ENCODE data around the gene IL21R.

DNA sequence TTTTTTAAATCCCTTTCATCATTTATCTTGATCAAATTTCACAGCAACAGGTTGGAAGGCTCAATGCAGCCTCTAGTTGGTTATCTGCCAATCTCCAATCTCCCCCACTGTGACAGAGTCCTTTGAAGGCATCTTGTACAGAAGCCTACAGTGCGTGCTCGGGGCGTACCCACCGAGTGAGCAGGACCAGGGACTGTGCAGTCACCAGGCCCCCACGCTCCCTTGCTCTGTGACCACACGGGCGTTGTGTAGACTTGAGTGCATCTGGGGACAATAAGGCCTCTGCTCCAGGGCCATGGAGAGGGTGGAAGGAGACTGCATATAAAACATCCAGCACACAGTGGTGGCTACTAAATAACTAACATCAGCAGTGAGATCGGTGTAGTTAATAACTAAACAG is 84.4 kb downstream of the IL21R start:
- TF ChIP-seq, protein P1, sequence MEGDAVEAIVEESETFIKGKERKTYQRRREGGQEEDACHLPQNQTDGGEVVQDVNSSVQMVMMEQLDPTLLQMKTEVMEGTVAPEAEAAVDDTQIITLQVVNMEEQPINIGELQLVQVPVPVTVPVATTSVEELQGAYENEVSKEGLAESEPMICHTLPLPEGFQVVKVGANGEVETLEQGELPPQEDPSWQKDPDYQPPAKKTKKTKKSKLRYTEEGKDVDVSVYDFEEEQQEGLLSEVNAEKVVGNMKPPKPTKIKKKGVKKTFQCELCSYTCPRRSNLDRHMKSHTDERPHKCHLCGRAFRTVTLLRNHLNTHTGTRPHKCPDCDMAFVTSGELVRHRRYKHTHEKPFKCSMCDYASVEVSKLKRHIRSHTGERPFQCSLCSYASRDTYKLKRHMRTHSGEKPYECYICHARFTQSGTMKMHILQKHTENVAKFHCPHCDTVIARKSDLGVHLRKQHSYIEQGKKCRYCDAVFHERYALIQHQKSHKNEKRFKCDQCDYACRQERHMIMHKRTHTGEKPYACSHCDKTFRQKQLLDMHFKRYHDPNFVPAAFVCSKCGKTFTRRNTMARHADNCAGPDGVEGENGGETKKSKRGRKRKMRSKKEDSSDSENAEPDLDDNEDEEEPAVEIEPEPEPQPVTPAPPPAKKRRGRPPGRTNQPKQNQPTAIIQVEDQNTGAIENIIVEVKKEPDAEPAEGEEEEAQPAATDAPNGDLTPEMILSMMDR (conservative IDR thresholded peaks at IDR 0.05), result no peak
- no peak for TF ChIP-seq EZH2 (IDR thresholded peaks at IDR 0.05; ENCODE audit: low read depth)
